ENCODE measurements around the gene LAPTM5. TPM values are rescaled to one million over a fixed set of nuclear protein-coding genes. Genes with fewer than 3 reads are reported as not detected.

Gene LAPTM5
- total and polyA plus RNA-seq, 10 of the 15 experiments (the other 5 are each of a cell fraction or from before 2014, with no cell fraction given): 24.1 to 1,034 (median 687) TPM

GRCh38 chr1:30756545-30757351 lies 826 bp downstream of the LAPTM5 start (continued):
- no peak for TF ChIP-seq REST (IDR thresholded peaks at IDR 0.05; ENCODE audit: low read depth, low read length)
- TF ChIP-seq YBX1 (IDR thresholded peaks at IDR 0.05): no peak
- no peak for TF ChIP-seq ZNF207 (IDR thresholded peaks at IDR 0.05; ENCODE audit: borderline replicate concordance)
- no peak for TF ChIP-seq SIN3A (IDR thresholded peaks at IDR 0.05; ENCODE audit: low read depth, low read length)
- TF ChIP-seq ESRRA (IDR thresholded peaks at IDR 0.05; ENCODE audit: low read length): no peak
- TF ChIP-seq STAT3 (IDR thresholded peaks at IDR 0.05; ENCODE audit: low read depth, low read length): no peak
- TF ChIP-seq SMAD5 (IDR thresholded peaks at IDR 0.05; ENCODE audit: low read depth): no peak; the same call in 1 of the 2 replicates
- TF ChIP-seq PAX8 (IDR thresholded peaks at IDR 0.05): no peak
- no peak; the same call in 1 of the 2 replicates for TF ChIP-seq CHD2 (IDR thresholded peaks at IDR 0.05; ENCODE audit: borderline replicate concordance, low read depth, low read length)
- TF ChIP-seq NKRF (conservative IDR thresholded peaks at IDR 0.05): peak; percentile 27; the same call in 1 of the 2 replicates
- TF ChIP-seq FOS (IDR thresholded peaks at IDR 0.05; ENCODE audit: borderline replicate concordance, extremely low read depth, insufficient read length): no peak
- no peak for TF ChIP-seq HDAC2 (IDR thresholded peaks at IDR 0.05)
- TF ChIP-seq TCF12 (IDR thresholded peaks at IDR 0.05; ENCODE audit: low read depth, low read length): no peak
- 0 out of 2 replicates have a peak, but pooled peaks have one; percentile 32 for TF ChIP-seq ZBED1 (IDR thresholded peaks at IDR 0.05; ENCODE audit: borderline replicate concordance)
- no peak for TF ChIP-seq ZNF592 (IDR thresholded peaks at IDR 0.05)
- TF ChIP-seq POU2F2 (IDR thresholded peaks at IDR 0.05; ENCODE audit: borderline replicate concordance, low read depth, low read length): no peak; the same call in 2 of the 3 replicates
- TF ChIP-seq E2F8 (IDR thresholded peaks at IDR 0.05; ENCODE audit: low read depth, partially characterized antibody): no peak
- no peak for TF ChIP-seq TCF3 (IDR thresholded peaks at IDR 0.05; ENCODE audit: borderline replicate concordance, insufficient read depth, low read depth, low read length)

Data from GM12878 (cell line).